NCI-H1930 (cell line): ENCODE data around the gene FAM83E.
"Not testable (repeated sequence)": the region's sequence is repeated elsewhere in the genome, so short reads cannot be mapped to it uniquely, and the experiment has no call there.

ENCODE experiments used
- DNase-seq, 2 experiments: peaks; one replicate each; lab custom pipeline; 2025; lab: John Stamatoyannopoulos, UW

The FAM83E gene

GRCh38 chr19:48611872-48612271 is 3.0 kb downstream of the FAM83E start:
- no peak for DNase-seq

GRCh38 chr19:48609571-48610108 is 5.2 kb downstream of the FAM83E start:
- DNase-seq: no peak

- peak in 1 of 2 experiments; percentile 34 for DNase-seq
Observed at GRCh38 chr19:48608798-48609263, 6.0 kb downstream of the FAM83E start.

GRCh38 chr19:48607359-48607755 is 7.5 kb downstream of the FAM83E start:
- no peak for DNase-seq

- DNase-seq: no peak
Observed at GRCh38 chr19:48606463-48607358, 8.2 kb downstream of the FAM83E start, which contains the start of gene SPACA4. TSS of gene SPACA4 (plus strand) at chr19:48606742. CDS start at chr19:48606979, 237 bp downstream.

- DNase-seq: no peak
Observed at GRCh38 chr19:48603850-48604249, 11.0 kb downstream of the FAM83E start.

GRCh38 chr19:48603449-48603848 is 11.4 kb downstream of the FAM83E start:
- DNase-seq: no peak

- no peak for DNase-seq
Observed at GRCh38 chr19:48603001-48603400, 11.9 kb downstream of the FAM83E start.

DNA sequence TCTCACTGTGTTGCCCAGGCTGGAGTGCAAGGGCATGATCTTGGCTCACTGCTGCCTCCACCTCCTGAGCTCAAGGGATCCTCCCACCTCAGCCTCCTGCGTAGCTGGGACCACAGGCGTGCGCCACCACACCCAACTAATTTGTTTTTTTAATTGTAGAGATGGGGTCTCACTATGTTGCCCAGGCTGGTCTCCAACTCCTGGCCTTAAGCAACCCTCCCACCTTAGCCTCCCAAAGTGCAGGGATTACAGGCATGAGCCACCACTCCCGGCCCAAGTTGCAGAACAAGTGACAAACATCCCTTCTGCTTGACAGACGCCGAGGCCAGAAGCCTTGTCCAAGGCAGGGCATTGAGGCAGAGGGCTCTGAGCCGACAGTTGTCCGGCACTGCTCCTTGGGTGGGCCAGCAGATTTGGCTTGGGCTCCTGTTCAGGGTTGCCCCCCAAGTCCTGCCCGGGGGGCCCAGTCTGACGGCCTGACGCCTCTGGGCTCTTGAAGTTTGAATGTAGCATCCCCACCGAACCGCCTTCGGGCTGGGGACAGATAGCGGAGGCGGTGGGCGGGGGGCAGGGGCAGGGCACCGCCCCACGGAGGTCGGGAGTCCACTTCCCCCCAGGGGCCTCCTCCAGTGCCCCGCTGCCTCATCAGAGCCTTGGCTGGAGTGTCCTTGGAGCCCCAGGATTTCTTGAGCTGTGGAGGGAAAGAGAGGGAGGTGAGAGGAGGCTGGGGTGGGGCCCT is 14.0 kb downstream of the FAM83E start:
- no peak for DNase-seq

- DNase-seq: no peak
Observed at GRCh38 chr19:48598996-48599700, 15.7 kb downstream of the FAM83E start.

DNA sequence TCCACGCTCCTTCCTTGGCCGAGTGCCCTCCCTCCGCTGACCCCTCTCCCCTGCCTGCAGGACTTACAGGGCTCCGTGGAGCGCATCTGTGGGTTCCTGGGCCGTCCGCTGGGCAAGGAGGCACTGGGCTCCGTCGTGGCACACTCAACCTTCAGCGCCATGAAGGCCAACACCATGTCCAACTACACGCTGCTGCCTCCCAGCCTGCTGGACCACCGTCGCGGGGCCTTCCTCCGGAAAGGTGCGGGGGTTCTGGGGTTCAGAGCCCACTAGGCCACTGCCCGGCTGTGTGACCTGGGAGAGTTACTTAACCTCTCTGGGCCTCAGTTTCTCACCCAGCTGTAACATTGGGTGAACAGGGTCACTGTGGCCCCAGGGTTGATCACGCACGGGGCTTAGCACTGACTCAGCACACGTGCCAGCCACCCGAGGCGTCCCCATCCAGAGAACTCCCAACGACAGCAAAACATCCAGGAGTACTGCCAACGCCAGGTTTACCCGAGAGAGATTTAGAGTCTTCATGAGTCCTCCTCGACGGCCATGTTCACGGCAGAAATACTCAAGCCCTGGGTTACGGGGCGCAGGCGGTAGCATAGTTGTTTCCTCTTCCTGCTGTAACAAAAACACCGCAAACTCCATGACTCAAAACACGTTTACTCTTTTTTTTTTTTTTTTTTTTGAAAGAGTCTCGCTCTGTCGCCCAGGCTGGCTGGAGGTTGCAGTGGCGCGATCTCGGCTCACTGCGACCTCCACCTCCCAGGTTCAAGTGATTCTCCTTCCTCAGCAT is 18.0 kb downstream of the FAM83E start:
- no peak for DNase-seq

DNA sequence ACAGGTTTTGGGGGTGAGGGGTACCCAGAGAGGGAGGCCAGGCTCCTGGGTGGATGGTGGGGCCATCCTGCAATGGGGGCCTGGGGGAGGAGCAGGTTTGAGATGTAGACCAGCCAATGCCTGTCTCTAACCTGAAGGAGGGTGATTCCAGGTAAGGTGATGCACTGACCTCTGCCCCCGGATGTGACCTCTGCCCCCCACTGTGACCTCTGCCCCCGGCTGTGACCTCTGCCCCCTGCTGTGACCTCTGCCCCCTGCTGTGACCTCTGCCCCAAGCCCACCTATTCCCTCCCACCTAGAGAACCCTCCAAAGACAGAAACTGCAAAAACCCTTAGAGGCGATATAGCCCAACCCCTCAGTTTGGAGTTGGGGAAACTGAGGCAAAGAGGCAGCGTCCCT is 18.6 kb downstream of the FAM83E start:
- no peak for DNase-seq

DNA sequence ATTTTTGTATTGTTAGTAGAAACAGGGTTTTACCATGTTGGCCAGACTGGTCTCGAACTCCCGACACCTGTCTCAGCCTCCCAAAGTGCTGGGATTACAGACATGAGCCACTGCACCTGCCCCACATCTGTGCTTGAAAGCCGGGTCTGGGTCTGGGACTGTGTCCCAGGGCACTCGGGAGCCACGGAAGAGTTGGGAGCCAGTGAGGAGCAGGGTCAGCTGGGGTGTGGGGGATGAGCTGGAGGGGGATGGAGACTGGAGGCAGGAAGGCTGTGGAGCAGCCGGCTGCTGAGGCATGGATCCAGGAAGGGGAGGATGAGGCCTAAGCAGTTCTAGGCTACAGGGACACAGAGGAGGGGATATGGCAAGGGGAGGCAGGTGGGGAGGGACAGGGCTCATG is 19.0 kb downstream of the FAM83E start:
- DNase-seq: no peak

- DNase-seq: no peak
Observed at GRCh38 chr19:48595171-48595570, 19.7 kb downstream of the FAM83E start.

GRCh38 chr19:48591021-48591420 is 23.9 kb downstream of the FAM83E start:
- no peak for DNase-seq

GRCh38 chr19:48588670-48589401 is 26.0 kb downstream of the FAM83E start:
- peak; percentile 81 to 92 for DNase-seq

- no peak for DNase-seq
Observed at GRCh38 chr19:48587387-48587786, 27.5 kb downstream of the FAM83E start.

GRCh38 chr19:48582168-48582567 is 32.7 kb downstream of the FAM83E start:
- no peak for DNase-seq

DNA sequence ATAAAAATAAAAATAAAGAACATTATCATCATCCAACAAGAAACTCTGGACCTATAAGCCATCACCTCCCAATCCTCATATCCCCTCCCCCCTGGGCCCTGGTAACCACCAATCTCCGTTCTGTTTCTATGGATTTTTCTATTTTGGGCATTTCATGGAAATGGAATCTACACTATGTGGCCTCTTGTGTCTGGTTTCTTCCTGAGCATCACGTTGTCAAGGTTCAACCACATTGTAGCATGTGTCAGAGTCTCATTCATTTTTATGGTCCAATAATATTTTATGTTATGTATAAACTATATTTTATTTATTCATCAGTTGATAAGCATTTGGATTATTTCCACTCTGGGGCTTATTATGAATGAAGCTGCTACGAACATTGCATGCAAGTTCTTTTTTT is 36.0 kb downstream of the FAM83E start:
- no peak for DNase-seq

- DNase-seq: not testable (repeated sequence)
Observed at GRCh38 chr19:48577908-48578307, 37.0 kb downstream of the FAM83E start.
